ENCODE results near the gene ZC3H10.
"Not testable (repeated sequence)": the region's sequence is repeated elsewhere in the genome, so short reads cannot be mapped to it uniquely, and the experiment has no call there.

ZC3H10 gene

GRCh38 chr12:56103066-56103711 lies 14.9 kb upstream of the ZC3H10 start:
- DNase-seq (ENCODE audit: low spot score), result no peak

GRCh38 chr12:56103823-56104108 lies 14.3 kb upstream of the ZC3H10 start:
- DNase-seq (ENCODE audit: low spot score), result no peak

- DNase-seq (ENCODE audit: low spot score), result peak; percentile 94
Measured at GRCh38 chr12:56104109-56104814, 13.8 kb upstream of the ZC3H10 start, which contains the start of gene PA2G4. TSS of gene PA2G4 (plus strand) at chr12:56104559. CDS start at chr12:56104738, 179 bp downstream.

- no peak for DNase-seq (ENCODE audit: low spot score)
Measured at GRCh38 chr12:56104815-56105608, 13.1 kb upstream of the ZC3H10 start.

GRCh38 chr12:56105609-56105902 lies 12.5 kb upstream of the ZC3H10 start:
- no peak for DNase-seq (ENCODE audit: low spot score)

GRCh38 chr12:56107242-56107641 lies 10.8 kb upstream of the ZC3H10 start:
- peak; percentile 53 for DNase-seq (ENCODE audit: low spot score)

GRCh38 chr12:56110571-56110970 lies 7.5 kb upstream of the ZC3H10 start:
- DNase-seq (ENCODE audit: low spot score), result no peak

GRCh38 chr12:56114084-56114483 lies 4.0 kb upstream of the ZC3H10 start:
- no peak for DNase-seq (ENCODE audit: low spot score)

- no peak for DNase-seq (ENCODE audit: low spot score)
Measured at GRCh38 chr12:56115329-56115728, 2.7 kb upstream of the ZC3H10 start.

- DNase-seq (ENCODE audit: low spot score), result peak; percentile 97
Measured at GRCh38 chr12:56116267-56117081, 1.6 kb upstream of the ZC3H10 start, which contains the start of gene RPL41. TSS of gene RPL41 (plus strand) at chr12:56116633.

- DNase-seq (ENCODE audit: low spot score), result not testable (repeated sequence)
Measured at GRCh38 chr12:56117082-56117706, 872 bp upstream of the ZC3H10 start.

- no peak for DNase-seq (ENCODE audit: low spot score)
Measured at GRCh38 chr12:56118688-56119357, 757 bp downstream of the ZC3H10 start.

- peak; percentile 85 for DNase-seq (ENCODE audit: low spot score)
Measured at GRCh38 chr12:56119361-56119796, 1.3 kb downstream of the ZC3H10 start.

GRCh38 chr12:56120158-56120846 lies 2.2 kb downstream of the ZC3H10 start:
- no peak for DNase-seq (ENCODE audit: low spot score)

GRCh38 chr12:56121204-56121870 lies 3.3 kb downstream of the ZC3H10 start:
- DNase-seq (ENCODE audit: low spot score), result no peak

GRCh38 chr12:56122637-56123036 lies 4.6 kb downstream of the ZC3H10 start:
- DNase-seq (ENCODE audit: low spot score), result no peak

- no peak for DNase-seq (ENCODE audit: low spot score)
Measured at GRCh38 chr12:56124133-56124532, 6.1 kb downstream of the ZC3H10 start.

GRCh38 chr12:56126732-56127239 lies 8.7 kb downstream of the ZC3H10 start:
- DNase-seq (ENCODE audit: low spot score), result peak; percentile 58

- no peak for DNase-seq (ENCODE audit: low spot score)
Measured at GRCh38 chr12:56127485-56127887, 9.4 kb downstream of the ZC3H10 start.
